HG03095 (cell line): ENCODE measurements around the gene EGR4.

ENCODE experiments used
- ATAC-seq: cut with Tn5 transposase; IDR thresholded peaks from one replicate; pipeline ENCODE4 v1.9.1; 2021; ENCODE audit warnings: moderate library complexity; ENCODE audit not compliant: unreplicated experiment

Gene EGR4

GRCh38 chr2:73293534-73294171 is at the start of gene EGR4:
TSS of gene EGR4 (minus strand) at chr2:73293548. CDS start at chr2:73293317, 231 bp downstream.
- ATAC-seq: peak; percentile 88

GRCh38 chr2:73341039-73341438 is 47.7 kb upstream of the EGR4 start:
- no peak for ATAC-seq

- ATAC-seq: no peak
Observed at GRCh38 chr2:73339201-73339600, 45.9 kb upstream of the EGR4 start.

GRCh38 chr2:73337828-73338227 is 44.5 kb upstream of the EGR4 start:
- ATAC-seq: no peak

- no peak for ATAC-seq
Observed at GRCh38 chr2:73334620-73335019, 41.3 kb upstream of the EGR4 start.

GRCh38 chr2:73334045-73334444 is 40.7 kb upstream of the EGR4 start:
- ATAC-seq: no peak

GRCh38 chr2:73333564-73333963 is 40.2 kb upstream of the EGR4 start:
- ATAC-seq: no peak

- ATAC-seq: no peak
Observed at GRCh38 chr2:73324126-73324725, 30.9 kb upstream of the EGR4 start.

- no peak for ATAC-seq
Observed at GRCh38 chr2:73323551-73323950, 30.2 kb upstream of the EGR4 start.

- ATAC-seq: no peak
Observed at GRCh38 chr2:73314441-73314840, 21.1 kb upstream of the EGR4 start.

GRCh38 chr2:73307720-73308119 is 14.4 kb upstream of the EGR4 start:
- no peak for ATAC-seq

- ATAC-seq: no peak
Observed at GRCh38 chr2:73301636-73302035, 8.3 kb upstream of the EGR4 start.

GRCh38 chr2:73300926-73301325 is 7.6 kb upstream of the EGR4 start:
- no peak for ATAC-seq

GRCh38 chr2:73297586-73297985 is 4.2 kb upstream of the EGR4 start:
- no peak for ATAC-seq

- ATAC-seq: no peak
Observed at GRCh38 chr2:73297151-73297559, 3.8 kb upstream of the EGR4 start.

GRCh38 chr2:73295751-73296400 is 2.5 kb upstream of the EGR4 start:
- no peak for ATAC-seq

GRCh38 chr2:73294239-73294638 is 891 bp upstream of the EGR4 start:
- ATAC-seq: no peak

GRCh38 chr2:73292906-73293533 is 328 bp downstream of the EGR4 start:
- ATAC-seq: no peak

GRCh38 chr2:73292316-73292905 is 937 bp downstream of the EGR4 start:
- no peak for ATAC-seq

- no peak for ATAC-seq
Observed at GRCh38 chr2:73291461-73292315, 1.7 kb downstream of the EGR4 start.

GRCh38 chr2:73291093-73291460 is 2.3 kb downstream of the EGR4 start:
- no peak for ATAC-seq
